ENCODE results near the gene NXPH4. TPM values are rescaled to one million over a fixed set of nuclear protein-coding genes. Genes with fewer than 3 reads are reported as not detected.

The NXPH4 gene
- total RNA-seq, 2 experiments from 2014 or later: 0.38 to 0.40 TPM

- ChIA-PET CTCF (interaction anchor here (0.9 to 13.2 kb wide), 4 partner anchors 8 to 110 kb away, joined by 3 to 316 read pairs (median 48); a partner anchor contains a TSS), POLR2A (no interaction called here)
These were observed 17.6 kb downstream of the NXPH4 start for GRCh38 chr12:57234233-57234570.

DNA sequence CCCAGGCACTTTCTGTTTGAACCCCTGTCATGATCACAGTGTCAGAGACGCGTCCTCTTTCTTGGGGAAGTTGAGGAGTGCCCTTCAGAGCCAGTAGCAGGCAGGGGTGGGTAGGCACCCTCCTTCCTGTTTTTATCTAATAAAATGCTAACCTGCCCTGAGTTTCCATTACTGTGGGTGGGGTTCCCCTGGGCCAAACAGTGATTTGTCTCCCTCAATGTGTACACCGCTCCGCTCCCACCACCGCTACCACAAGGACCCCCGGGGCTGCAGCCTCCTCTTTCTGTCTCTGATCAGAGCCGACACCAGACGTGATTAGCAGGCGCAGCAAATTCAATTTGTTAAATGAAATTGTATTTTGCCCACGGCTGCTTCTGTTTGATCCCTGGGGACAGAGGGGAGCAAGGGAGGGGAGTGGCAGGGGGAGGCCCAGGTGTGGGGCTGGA lies 18.0 kb downstream of the NXPH4 start:
- POLR2A ChIA-PET: no interaction called here
- CTCF ChIA-PET: interaction anchor here (8.9 to 10.4 kb wide), 2 partner anchors 20 to 22 kb away, joined by 92 to 327 read pairs; partner anchors contain the start of gene NXPH4

GRCh38 chr12:57235017-57235727 lies 18.6 kb downstream of the NXPH4 start:
- ChIA-PET POLR2A (no interaction called here), CTCF (interaction anchor here (0.6 to 10.4 kb wide), 2 partner anchors 22 to 1045 kb away, joined by 4 to 327 read pairs; partner anchors contain the start of gene NXPH4)

DNA sequence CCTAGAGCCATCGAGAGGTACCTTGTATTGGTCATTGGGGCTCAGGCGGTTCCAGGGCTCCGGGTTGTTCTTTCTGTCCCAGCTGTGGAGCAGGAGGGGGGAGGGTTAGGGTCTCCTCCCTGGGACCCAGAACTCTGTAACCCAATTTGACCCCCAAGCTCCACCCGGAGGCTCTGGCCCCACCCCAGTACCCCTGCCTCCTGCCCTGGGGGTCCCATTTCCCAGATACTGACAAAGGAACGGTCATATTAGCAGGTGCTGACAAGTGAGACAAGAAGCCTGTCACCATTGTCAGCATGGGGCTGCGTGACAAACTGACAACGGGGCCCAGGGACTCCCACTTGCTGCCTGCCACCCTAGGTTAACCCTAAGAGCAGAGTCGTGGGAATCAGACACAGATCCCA lies 19.1 kb downstream of the NXPH4 start:
- POLR2A ChIA-PET: interaction anchor here (1.0 kb wide), 1 partner anchor 9 kb away, joined by 4 read pairs; no protein-coding TSS in a partner anchor
- CTCF ChIA-PET: interaction anchor here (10.4 kb wide), 1 partner anchor 23 kb away, joined by 327 read pairs; the partner anchor contains the start of gene NXPH4

GRCh38 chr12:57236201-57236924 lies 19.8 kb downstream of the NXPH4 start:
- ChIA-PET POLR2A (interaction anchor here (0.6 to 1.0 kb wide), 3 partner anchors 9 to 125 kb away, joined by 3 to 4 read pairs (median 4); partner anchors contain the start of gene STAT6), CTCF (interaction anchor here (0.6 to 12.1 kb wide), 3 partner anchors 9 to 71 kb away, joined by 4 to 327 read pairs (median 316); partner anchors contain the start of genes NXPH4 and SHMT2)

GRCh38 chr12:57236925-57237595 lies 20.5 kb downstream of the NXPH4 start:
- ChIA-PET POLR2A (interaction anchor here (0.5 to 1.0 kb wide), 2 partner anchors 14 to 24 kb away, joined by 4 read pairs; no protein-coding TSS in a partner anchor), CTCF (interaction anchor here (0.6 to 12.1 kb wide), 5 partner anchors 10 to 116 kb away, joined by 3 to 327 read pairs (median 4); partner anchors contain the start of genes NXPH4 and SHMT2)

- POLR2A ChIA-PET: interaction anchor here (0.5 kb wide), 1 partner anchor 24 kb away, joined by 4 read pairs; no protein-coding TSS in a partner anchor
- CTCF ChIA-PET: interaction anchor here (0.6 to 12.1 kb wide), 6 partner anchors 10 to 117 kb away, joined by 3 to 327 read pairs (median 6); partner anchors contain the start of genes NXPH4 and SHMT2
These were observed 21.0 kb downstream of the NXPH4 start for GRCh38 chr12:57237596-57237931.

GRCh38 chr12:57237932-57238853 lies 21.6 kb downstream of the NXPH4 start:
- POLR2A ChIA-PET: interaction anchor here (0.5 to 3.7 kb wide), 6 partner anchors 8 to 126 kb away, joined by 3 to 39 read pairs (median 4); partner anchors contain the start of gene SHMT2
- CTCF ChIA-PET: interaction anchor here (0.6 to 12.1 kb wide), 13 partner anchors 11 to 613 kb away, joined by 3 to 327 read pairs (median 4); partner anchors contain the start of genes GLI1, NXPH4 and SHMT2

DNA sequence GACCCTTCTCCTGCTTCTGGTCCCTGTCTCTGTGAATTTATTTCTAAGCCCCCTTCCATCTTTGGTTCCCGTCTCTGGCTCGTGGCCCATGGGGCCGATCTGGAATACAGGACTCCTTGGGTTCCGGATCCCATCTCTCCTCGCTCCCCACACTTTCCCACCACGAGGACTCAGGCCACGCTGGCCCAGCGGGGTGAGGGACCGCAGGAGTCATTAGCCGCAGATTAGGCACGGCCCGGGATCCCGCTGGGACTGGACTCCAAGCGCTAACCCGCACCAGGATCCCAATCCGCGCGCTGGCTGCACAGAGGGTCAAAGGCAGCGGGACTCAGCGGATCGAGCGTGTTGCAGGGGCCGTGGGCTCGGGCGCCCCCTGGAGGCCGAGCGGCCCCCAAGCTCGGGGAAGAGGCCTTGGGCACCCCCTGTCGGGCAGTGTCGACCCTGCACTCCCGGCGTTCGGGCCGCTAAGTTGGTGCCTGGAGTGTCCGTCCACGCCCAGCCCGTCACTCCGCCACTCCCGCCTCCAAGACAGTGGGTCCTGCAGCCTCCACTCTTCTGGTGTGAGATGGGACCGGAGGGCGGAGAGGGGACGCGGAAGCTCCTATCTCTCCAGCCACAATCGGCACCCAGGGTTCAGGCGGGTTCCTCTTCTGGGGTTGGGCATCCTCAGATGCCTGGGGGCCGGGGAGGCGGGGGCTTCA lies 22.4 kb downstream of the NXPH4 start:
- CTCF ChIA-PET: interaction anchor here (0.6 to 12.1 kb wide), 15 partner anchors 12 to 1492 kb away, joined by 3 to 327 read pairs (median 3); partner anchors contain the start of genes GLI1, NXPH4 and SHMT2
- POLR2A ChIA-PET: interaction anchor here (0.7 to 3.7 kb wide), 5 partner anchors 9 to 127 kb away, joined by 3 to 39 read pairs (median 5); partner anchors contain the start of gene SHMT2

- ChIA-PET POLR2A (interaction anchor here (0.6 to 3.7 kb wide), 5 partner anchors 10 to 219 kb away, joined by 3 to 39 read pairs (median 5); partner anchors contain the start of gene SHMT2), CTCF (interaction anchor here (0.6 to 12.1 kb wide), 18 partner anchors 12 to 1493 kb away, joined by 3 to 327 read pairs (median 3); partner anchors contain the start of genes GLI1, LRP1, NXPH4 and SHMT2)
These were observed 23.0 kb downstream of the NXPH4 start for GRCh38 chr12:57239587-57240065.

DNA sequence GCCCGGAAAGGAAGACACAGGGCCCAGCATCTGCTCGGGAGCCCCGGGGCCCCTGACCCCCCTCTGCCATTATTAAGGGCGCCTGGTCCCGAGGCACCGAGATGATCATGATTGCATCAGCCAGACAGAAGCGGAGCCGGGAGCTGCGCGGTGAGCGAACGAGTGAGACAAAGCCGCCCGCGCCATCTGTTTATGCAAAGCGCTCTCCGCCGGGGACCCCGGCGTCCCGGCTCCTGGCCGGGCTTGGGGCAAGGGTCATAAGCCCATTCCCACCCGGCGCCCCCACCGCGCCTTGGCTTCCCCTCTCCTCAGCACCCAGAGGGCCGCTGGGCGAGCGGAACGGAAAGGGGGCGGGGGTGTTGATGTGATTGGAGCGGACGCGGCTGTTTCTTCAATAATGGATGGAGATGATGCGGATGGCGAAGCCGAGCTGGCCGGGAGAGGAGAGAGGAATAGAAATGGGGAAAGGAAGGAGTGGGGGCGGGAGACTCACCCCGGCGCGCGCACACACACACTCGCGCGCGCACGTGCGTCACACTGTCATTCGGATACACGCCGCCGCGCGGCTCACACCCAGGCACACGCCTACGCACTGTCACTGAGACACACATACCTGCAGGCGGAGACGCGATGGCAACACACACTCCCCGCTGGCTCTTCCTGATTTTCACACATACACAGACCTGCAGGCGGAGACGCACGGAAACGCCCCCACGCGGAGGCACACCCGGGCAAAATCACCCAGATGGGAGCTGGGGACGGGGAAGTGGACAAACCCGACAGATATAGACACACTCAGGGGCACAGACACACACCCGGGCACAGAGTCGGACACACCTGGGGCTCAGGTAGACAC lies 23.7 kb downstream of the NXPH4 start:
- ChIA-PET POLR2A (interaction anchor here (0.5 to 3.7 kb wide), 8 partner anchors 11 to 221 kb away, joined by 3 to 39 read pairs (median 4); partner anchors contain the start of gene SHMT2), CTCF (interaction anchor here (0.6 to 12.1 kb wide), 14 partner anchors 10 to 215 kb away, joined by 3 to 327 read pairs (median 4); partner anchors contain the start of genes LRP1, NXPH4 and SHMT2)

DNA sequence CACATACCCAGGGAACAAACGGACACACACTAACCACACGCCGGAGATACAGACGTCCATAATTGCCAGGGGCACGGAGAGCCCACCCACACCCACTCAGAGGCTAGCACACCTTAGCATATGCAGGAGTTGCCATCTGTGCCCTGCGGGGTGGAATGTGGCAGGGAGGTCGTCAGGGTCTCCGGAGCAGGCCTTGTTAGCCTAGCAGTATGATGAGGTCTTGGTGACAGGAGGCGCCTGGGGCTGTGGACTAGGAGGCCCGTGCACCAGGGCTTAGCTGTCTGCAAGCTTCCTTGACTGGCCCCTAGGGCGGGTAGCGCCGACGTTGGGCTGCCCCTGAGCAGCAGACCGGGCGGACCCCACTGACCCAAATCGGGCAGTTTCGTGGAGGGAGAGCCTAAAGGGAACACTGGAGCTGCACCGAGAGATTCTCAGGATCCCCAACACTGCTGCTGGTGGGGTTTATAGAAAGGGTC lies 24.4 kb downstream of the NXPH4 start:
- CTCF ChIA-PET: interaction anchor here (0.6 to 12.1 kb wide), 10 partner anchors 9 to 195 kb away, joined by 3 to 327 read pairs (median 4); partner anchors contain the start of genes LRP1, NXPH4 and SHMT2
- POLR2A ChIA-PET: interaction anchor here (0.5 to 3.7 kb wide), 7 partner anchors 11 to 220 kb away, joined by 3 to 39 read pairs (median 6); partner anchors contain the start of gene SHMT2

DNA sequence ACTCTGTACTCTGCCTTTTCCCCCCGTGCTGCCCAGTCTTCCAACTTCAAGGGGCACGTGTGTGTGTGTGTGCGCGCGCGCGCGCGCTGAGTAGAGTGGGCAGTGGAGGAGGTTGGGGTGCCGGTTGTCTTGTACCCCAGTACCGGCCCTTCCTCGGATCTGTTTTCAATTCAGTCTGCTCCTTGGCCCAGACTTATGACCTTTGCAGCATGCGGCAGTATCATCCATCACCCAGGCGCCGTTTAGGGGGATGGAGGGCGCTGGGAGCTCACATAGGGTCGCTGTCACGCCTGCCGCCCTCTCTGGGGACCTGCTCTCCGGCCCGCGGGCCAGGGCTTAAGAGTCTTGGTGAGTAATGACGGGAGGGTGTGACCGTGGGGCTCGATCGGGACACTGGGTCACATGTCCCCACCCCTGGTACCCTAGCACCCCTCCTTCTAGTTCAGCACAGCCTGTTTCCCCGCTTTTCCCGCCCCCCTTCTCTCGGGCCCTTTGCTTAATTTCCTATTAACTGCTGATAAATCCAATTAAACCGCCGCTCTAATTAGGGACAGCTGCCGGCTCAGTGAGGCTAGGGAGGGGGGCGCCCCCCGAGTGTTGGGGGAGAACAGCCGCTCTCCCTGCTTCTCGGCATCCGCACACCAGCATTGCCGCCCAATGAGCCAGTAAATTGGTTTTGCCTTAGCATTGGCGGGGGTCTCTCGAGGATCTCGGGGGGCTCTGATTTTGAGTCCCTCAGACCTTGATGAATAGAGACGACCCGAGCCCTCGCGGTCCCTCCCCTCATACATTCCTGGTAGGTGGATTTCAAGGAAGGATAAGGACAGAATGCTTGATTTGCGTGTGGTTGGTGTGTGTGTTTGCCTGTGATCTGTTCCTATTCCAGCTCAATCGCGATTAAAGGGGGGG lies 25.1 kb downstream of the NXPH4 start:
- CTCF ChIA-PET: interaction anchor here (0.6 to 12.1 kb wide), 20 partner anchors 8 to 255 kb away, joined by 3 to 327 read pairs (median 4); partner anchors contain the start of genes NXPH4 and SHMT2
- POLR2A ChIA-PET: interaction anchor here (0.5 to 3.7 kb wide), 3 partner anchors 12 to 28 kb away, joined by 3 to 39 read pairs (median 6); partner anchors contain the start of gene SHMT2

DNA sequence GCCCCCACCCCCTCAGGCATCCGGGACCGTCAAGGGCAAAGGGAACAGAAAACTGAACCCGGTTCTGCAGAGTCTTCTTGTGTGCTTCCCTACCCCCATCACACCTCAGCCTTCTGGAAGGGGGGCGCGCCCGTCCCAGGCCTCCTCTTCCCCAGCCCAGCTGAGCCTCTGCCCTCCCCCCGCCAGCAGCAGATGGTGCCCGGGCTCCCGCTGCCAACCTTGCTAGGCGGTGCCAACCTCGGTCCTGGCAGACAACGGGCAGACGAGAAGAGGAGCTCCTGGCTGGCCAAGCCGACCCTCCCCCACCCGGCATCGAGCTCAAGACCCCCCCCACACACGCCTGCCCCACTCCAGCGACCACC lies 25.7 kb downstream of the NXPH4 start:
- ChIA-PET CTCF (interaction anchor here (0.8 to 12.1 kb wide), 22 partner anchors 13 to 223 kb away, joined by 3 to 327 read pairs (median 4); partner anchors contain the start of genes INHBE, NXPH4 and SHMT2), POLR2A (interaction anchor here (0.6 to 3.7 kb wide), 4 partner anchors 13 to 211 kb away, joined by 3 to 39 read pairs (median 8); partner anchors contain the start of gene SHMT2)
